K562 (cell line): ENCODE data around the gene CREG1. TPM values are rescaled to one million over a fixed set of nuclear protein-coding genes. Genes with fewer than 3 reads are reported as not detected.

Source experiments
- ATAC-seq: fragments of 200-7000 bp; cut with Tn5 transposase; 3 replicates; pipeline ENCODE4 v1.9.1; 2020; ENCODE audit warnings: moderate library complexity
- BruUV-seq: library from RNA; stranded (reverse); fragments of 400-500 nt; replicated peaks from 2 replicates; lab custom pipeline; 2021; lab: Mats Ljungman, UMichigan
- CTCF ChIA-PET: fragments of 300-600 bp; formaldehyde crosslinking; extraction: SDS; loops from one replicate; lab custom pipeline; 2021; ENCODE audit warnings: low intra/inter-chr PET ratio; lab: Yijun Ruan, JAX
- POLR2A ChIA-PET: fragments of 300-600, 350-650 bp; sonication (Branson Sonifier 250); formaldehyde crosslinking; extraction: SDS; loops from one replicate; lab custom pipeline; 2021; ENCODE audit warnings: antibody characterized with exemption, inconsistent platforms; lab: Yijun Ruan, JAX
- DNase-seq, 4 experiments: peaks; one replicate each; pipeline versions ENCODE4 v3.0.0 to v3.0.0-alpha.2; 2011 to 2018; ENCODE audit warnings: low spot score in 3 of 4, mixed read lengths in 3 of 4; ENCODE audit errors: extremely low read depth in 1 of 4
- FAIRE-seq: peaks from 2 replicates; lab custom pipeline; 2011; peaks lifted over from hg19 to GRCh38; lab: Jason Lieb, UNC
- H2AFZ ChIP-seq: 2 replicates; pipeline ENCODE4 v1.6.0; 2011; ENCODE audit warnings: low read depth, low read length, control low read depth, inconsistent platforms
- H3K27ac ChIP-seq: fragments of 200-600 bp; 3 replicates; pipeline ENCODE4 v1.8.0; 2011; ENCODE audit warnings: low read depth, mild to moderate bottlenecking, control low read depth, inconsistent platforms, low read length, moderate library complexity, mixed read lengths; ENCODE audit errors: extremely low read depth
- H3K27me3 ChIP-seq, 2 experiments: fragments of 300-600 bp in 1 of 2; 2 replicates in 1 of 2; 3 replicates in 1 of 2; pipeline versions ENCODE4 v1.6.0 to v1.8.0; 2011; ENCODE audit warnings: inconsistent platforms in 2 of 2, low read length in 2 of 2, mild to moderate bottlenecking in 1 of 2, mixed read lengths in 1 of 2, moderate library complexity in 1 of 2; ENCODE audit not compliant: control insufficient read depth in 2 of 2, insufficient read depth in 2 of 2
- H3K36me3 ChIP-seq: fragments of 300-600 bp; 3 replicates; pipeline ENCODE4 v1.8.0; 2011; ENCODE audit warnings: mild to moderate bottlenecking, low read length, inconsistent platforms; ENCODE audit not compliant: control insufficient read depth, insufficient read depth
- H3K4me1 ChIP-seq, 2 experiments: fragments of 200-600 bp in 1 of 2; replicated peaks in 1 of 2; 2 replicates in 1 of 2; 3 replicates in 1 of 2; pipeline versions ENCODE4 v1.5.1 to v1.8.0; 2011; ENCODE audit warnings: inconsistent platforms in 2 of 2, low read length in 2 of 2, mild to moderate bottlenecking in 1 of 2, mixed read lengths in 1 of 2, moderate library complexity in 1 of 2; ENCODE audit not compliant: control insufficient read depth in 2 of 2, insufficient read depth in 2 of 2
- H3K4me2 ChIP-seq: 2 replicates; pipeline ENCODE4 v1.6.1; 2011; ENCODE audit warnings: low read length, control low read depth, inconsistent platforms, mixed read lengths; ENCODE audit not compliant: insufficient read depth
- H3K4me3 ChIP-seq: fragments of 200-600 bp; sonication (generic), shearing (Covaris generic); 2 replicates; pipeline ENCODE4 v1.5.1; 2016; ENCODE audit warnings: control low read depth, inconsistent platforms
- H3K79me2 ChIP-seq: fragments of 200-600 bp; 3 replicates; pipeline ENCODE4 v1.8.0; 2011; ENCODE audit warnings: low read length, inconsistent platforms; ENCODE audit not compliant: control insufficient read depth, insufficient read depth
- H3K9ac ChIP-seq, 2 experiments: 2 replicates each; pipeline versions ENCODE4 v1.6.0 to v1.6.1; 2011; ENCODE audit warnings: low read depth in 2 of 2, low read length in 2 of 2, control low read depth in 1 of 2, inconsistent platforms in 1 of 2, mild to moderate bottlenecking in 1 of 2, mixed read lengths in 1 of 2; ENCODE audit not compliant: insufficient read depth in 1 of 2
- H3K9me1 ChIP-seq: one replicate; pipeline ENCODE4 v1.6.0; 2011; ENCODE audit warnings: inconsistent platforms, mild to moderate bottlenecking, low read length, moderate library complexity; ENCODE audit not compliant: control insufficient read depth, insufficient read depth
- H3K9me3 ChIP-seq: replicated peaks from 2 replicates; pipeline ENCODE4 v1.5.1; 2011; ENCODE audit warnings: low read depth, low read length, inconsistent platforms; ENCODE audit not compliant: control insufficient read depth, insufficient read depth
- H4K20me1 ChIP-seq: replicated peaks from 2 replicates; pipeline ENCODE4 v1.6.1; 2011; ENCODE audit warnings: low read length, inconsistent platforms, mixed read lengths; ENCODE audit not compliant: control insufficient read depth, insufficient read depth
- IFI16 ChIP-seq: fragments of 250-450 bp; sonication (Bioruptor Pico); IDR thresholded peaks from 2 replicates; pipeline ENCODE4 v2.1.2; 2022; ENCODE audit warnings: mild to moderate bottlenecking, inconsistent platforms
- L3MBTL2 ChIP-seq: fragments of 450-650 bp; IDR thresholded peaks from 2 replicates; pipeline ENCODE4 v1.6.1; 2016; ENCODE audit warnings: mild to moderate bottlenecking, moderate library complexity
- PHF8 ChIP-seq: fragments of 200-600 bp; sonication (generic); IDR thresholded peaks from 2 replicates; pipeline ENCODE4 v1.6.1; 2012; ENCODE audit warnings: mixed run types, mild to moderate bottlenecking, inconsistent platforms, low read length, moderate library complexity, borderline replicate concordance
- POLR2A ChIP-seq: fragments of 450-650 bp; conservative IDR thresholded peaks from 2 replicates; pipeline ENCODE4 v1.6.1; 2016
- WHSC1 ChIP-seq: IDR thresholded peaks from one replicate; pipeline ENCODE4 v1.6.1; 2012; ENCODE audit warnings: low read length, control low read depth, inconsistent platforms
- ZNF146 ChIP-seq: IDR thresholded peaks from one replicate; pipeline ENCODE4 v1.6.1; 2018; ENCODE audit warnings: missing compliant biosample characterization; ENCODE audit not compliant: unreplicated experiment
- ZNF57 ChIP-seq: fragments of 450-650 bp; formaldehyde crosslinking; IDR thresholded peaks from 2 replicates; pipeline ENCODE4 v1.4.0; 2020; ENCODE audit warnings: mild to moderate bottlenecking, moderate library complexity
- ZNF589 ChIP-seq: fragments of 200-800 bp; sonication (Bioruptor generic); IDR thresholded peaks from 2 replicates; pipeline ENCODE4 v1.6.1; 2016; ENCODE audit warnings: low read depth, missing genetic modification characterization, missing compliant biosample characterization
- WGBS: fragments of 100-300 bp; shearing (Covaris generic); methylation state at CpG from one replicate; pipeline ENCODE4 v1.1.6; 2016; ENCODE audit warnings: low coverage, mixed read lengths; ENCODE audit not compliant: insufficient coverage; ENCODE audit errors: missing lambda C conversion rate; 5-methylcytosine and 5-hydroxymethylcytosine counted together
- in situ Hi-C: fragments of 300-500 bp; cut with MboI; formaldehyde crosslinking; loops from 4 replicates; pipeline ENCODE4 v1.15.0; 2018; ENCODE audit warnings: inconsistent platforms, mixed read lengths
- intact Hi-C: fragments of 100-400 bp; cut with micrococcal nuclease; formaldehyde crosslinking; loops from 2 replicates; pipeline ENCODE4 v1.14.2; 2022
- polyA plus RNA-seq, 8 experiments: library from polyadenylated mRNA; depleted of rRNA in 4 of 8; stranded (reverse) in 5 of 8; unstranded in 3 of 8; fragments of >200 nt; fragmentation: Nextera tagmentation in 2 of 8; fragmentation: Illumina TruSeq in 1 of 8; extraction: Ambion mirVana in 2 of 8; extraction: Trizol in 1 of 8; gene quantifications; 2 replicates each; pipeline versions ENCODE4 v1.2.1 to v1.2.3, GENCODE V29; 2011 to 2014; ENCODE audit warnings: inconsistent platforms in 1 of 8, missing spikeins in 1 of 8
- total RNA-seq, 7 experiments: library from RNA; depleted of rRNA in 6 of 7; stranded (reverse); fragments of >200 nt in 6 of 7; fragmentation: Illumina TruSeq in 2 of 7; extraction: Trizol in 2 of 7; gene quantifications; 2 replicates each; pipeline versions ENCODE4 v1.2.1 to v1.2.3, GENCODE V29; 2011 to 2021; ENCODE audit warnings: low replicate concordance in 1 of 7
- TF ChIP-seq, protein P1 (sequence below): fragments of 450-650 bp; IDR thresholded peaks from 2 replicates; pipeline ENCODE4 v1.6.1; 2016; ENCODE audit warnings: mild to moderate bottlenecking, moderate library complexity

Gene CREG1
- total and polyA plus RNA-seq, 9 of the 15 experiments (the other 6 are each of a cell fraction or from before 2014, with no cell fraction given), result 45.7 to 272 (median 161) TPM

DNA sequence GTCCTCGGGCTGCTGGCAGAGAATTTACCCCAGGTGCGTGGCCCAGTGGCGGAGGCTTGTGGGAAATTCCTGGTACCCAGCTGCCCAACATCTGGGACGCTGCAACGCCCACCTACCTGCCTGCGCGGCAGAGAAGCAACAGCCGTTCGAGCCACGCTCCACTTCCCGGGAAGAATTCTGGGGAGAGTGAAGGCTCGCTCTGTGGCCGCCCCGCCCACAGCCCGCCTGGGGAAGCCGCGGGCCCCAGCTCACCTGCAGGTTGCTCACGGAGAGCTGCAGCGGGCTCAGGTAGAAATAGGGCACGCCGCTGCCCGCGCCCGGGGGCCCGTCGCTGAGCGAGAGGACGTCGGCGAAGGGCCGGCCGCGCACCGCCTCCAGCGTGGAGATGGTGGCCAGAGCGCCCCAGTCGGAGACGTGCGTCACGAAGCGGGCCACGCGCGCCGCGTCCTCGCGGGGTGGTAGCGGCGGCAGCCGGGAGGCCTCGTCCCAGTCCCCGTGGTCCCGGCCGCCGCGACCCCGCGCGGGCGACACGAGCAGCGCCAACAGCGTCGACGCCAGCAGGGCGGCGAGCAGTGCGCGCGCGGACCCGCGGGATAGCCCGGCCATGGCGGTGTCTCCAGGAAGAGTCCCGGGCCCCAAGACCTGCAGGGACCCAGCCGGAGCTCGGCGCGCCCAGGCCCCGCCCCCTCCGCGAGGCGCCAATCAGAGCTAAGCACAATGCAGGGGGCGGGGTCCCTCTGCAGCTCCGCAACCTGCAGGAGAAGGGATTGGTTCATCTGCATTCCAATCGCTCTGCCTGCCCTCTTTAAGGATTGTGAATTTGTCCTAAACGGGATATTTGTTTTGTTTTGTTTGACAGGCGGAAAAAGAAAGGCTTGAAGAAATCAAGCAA, at the start of gene CREG1 (continued):
- TF ChIP-seq PHF8, result peak; percentile 87; the same call in 1 of the 2 replicates
- peak; percentile 34 for TF ChIP-seq WHSC1

DNA sequence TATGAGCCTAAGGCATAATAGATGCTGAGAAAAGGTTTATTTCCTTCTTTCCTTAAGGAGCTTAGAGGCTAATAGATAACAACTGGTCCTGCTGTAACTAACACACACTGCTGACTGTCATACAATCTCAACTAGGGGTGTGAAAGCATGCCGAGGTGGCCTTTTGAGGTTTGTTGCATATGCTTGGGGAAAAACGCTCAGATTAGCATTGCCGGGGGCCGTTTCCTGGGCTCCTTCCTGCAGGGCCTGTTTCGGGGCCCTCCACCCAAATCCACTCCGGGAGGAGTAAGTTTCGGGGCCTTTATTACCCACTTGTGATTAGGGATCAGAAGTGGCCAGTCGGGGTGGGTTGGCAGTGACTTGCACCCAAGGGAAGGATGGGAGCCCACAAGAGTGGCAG, 49.3 kb upstream of the CREG1 start:
- CTCF ChIA-PET, result no interaction called here
- intact Hi-C loops (loop anchor here (10.0 kb wide), 1 partner anchor 482 kb away; no protein-coding TSS in a partner anchor), in situ Hi-C loops (loop anchor here (5.0 kb wide), 1 partner anchor 89 kb away; no protein-coding TSS in a partner anchor)
- no peak for ATAC-seq
- H3K27me3 ChIP-seq, result no peaks in the 10 kb centered on the region
- no TSS peak for BruUV-seq
- H4K20me1 ChIP-seq, result no peaks in the 10 kb centered on the region
- no peak for DNase-seq
- no peak for FAIRE-seq
- no peaks in the 10 kb centered on the region for H3K36me3 ChIP-seq
- peaks cover 8% of the 10 kb centered on the region for H3K9me3 ChIP-seq
- H3K9me1 ChIP-seq, result no peaks in the 10 kb centered on the region
- H2AFZ ChIP-seq, result no peak overlapping the region
- WGBS, result 72% methylated on average over 8 of the region's 8 CpGs
- H3K4me2 ChIP-seq, result no peak overlapping the region
- peaks cover 13 to 22% of the 10 kb centered on the region in 2 experiments; a peak in 4 of 5 replicates for H3K4me1 ChIP-seq
- H3K79me2 ChIP-seq, result no peaks in the 10 kb centered on the region
- no peak overlapping the region for H3K9ac ChIP-seq
- H3K27ac ChIP-seq, result no peak overlapping the region
- POLR2A ChIA-PET, result interaction anchor here (0.6 to 1.4 kb wide), 4 partner anchors 14 to 117 kb away, joined by 3 to 4 read pairs (median 4); no protein-coding TSS in a partner anchor
- no peak overlapping the region for H3K4me3 ChIP-seq
- TF ChIP-seq IFI16 (CRISPR knock-in tag) (no peak), ZNF589 (CRISPR knock-in tag) (no peak), POLR2A (no peak), ZNF57 (no peak), ZNF146 (CRISPR knock-in tag) (no peak), L3MBTL2 (peak; percentile 62; the same call in 1 of the 2 replicates)
- TF ChIP-seq, protein P1, sequence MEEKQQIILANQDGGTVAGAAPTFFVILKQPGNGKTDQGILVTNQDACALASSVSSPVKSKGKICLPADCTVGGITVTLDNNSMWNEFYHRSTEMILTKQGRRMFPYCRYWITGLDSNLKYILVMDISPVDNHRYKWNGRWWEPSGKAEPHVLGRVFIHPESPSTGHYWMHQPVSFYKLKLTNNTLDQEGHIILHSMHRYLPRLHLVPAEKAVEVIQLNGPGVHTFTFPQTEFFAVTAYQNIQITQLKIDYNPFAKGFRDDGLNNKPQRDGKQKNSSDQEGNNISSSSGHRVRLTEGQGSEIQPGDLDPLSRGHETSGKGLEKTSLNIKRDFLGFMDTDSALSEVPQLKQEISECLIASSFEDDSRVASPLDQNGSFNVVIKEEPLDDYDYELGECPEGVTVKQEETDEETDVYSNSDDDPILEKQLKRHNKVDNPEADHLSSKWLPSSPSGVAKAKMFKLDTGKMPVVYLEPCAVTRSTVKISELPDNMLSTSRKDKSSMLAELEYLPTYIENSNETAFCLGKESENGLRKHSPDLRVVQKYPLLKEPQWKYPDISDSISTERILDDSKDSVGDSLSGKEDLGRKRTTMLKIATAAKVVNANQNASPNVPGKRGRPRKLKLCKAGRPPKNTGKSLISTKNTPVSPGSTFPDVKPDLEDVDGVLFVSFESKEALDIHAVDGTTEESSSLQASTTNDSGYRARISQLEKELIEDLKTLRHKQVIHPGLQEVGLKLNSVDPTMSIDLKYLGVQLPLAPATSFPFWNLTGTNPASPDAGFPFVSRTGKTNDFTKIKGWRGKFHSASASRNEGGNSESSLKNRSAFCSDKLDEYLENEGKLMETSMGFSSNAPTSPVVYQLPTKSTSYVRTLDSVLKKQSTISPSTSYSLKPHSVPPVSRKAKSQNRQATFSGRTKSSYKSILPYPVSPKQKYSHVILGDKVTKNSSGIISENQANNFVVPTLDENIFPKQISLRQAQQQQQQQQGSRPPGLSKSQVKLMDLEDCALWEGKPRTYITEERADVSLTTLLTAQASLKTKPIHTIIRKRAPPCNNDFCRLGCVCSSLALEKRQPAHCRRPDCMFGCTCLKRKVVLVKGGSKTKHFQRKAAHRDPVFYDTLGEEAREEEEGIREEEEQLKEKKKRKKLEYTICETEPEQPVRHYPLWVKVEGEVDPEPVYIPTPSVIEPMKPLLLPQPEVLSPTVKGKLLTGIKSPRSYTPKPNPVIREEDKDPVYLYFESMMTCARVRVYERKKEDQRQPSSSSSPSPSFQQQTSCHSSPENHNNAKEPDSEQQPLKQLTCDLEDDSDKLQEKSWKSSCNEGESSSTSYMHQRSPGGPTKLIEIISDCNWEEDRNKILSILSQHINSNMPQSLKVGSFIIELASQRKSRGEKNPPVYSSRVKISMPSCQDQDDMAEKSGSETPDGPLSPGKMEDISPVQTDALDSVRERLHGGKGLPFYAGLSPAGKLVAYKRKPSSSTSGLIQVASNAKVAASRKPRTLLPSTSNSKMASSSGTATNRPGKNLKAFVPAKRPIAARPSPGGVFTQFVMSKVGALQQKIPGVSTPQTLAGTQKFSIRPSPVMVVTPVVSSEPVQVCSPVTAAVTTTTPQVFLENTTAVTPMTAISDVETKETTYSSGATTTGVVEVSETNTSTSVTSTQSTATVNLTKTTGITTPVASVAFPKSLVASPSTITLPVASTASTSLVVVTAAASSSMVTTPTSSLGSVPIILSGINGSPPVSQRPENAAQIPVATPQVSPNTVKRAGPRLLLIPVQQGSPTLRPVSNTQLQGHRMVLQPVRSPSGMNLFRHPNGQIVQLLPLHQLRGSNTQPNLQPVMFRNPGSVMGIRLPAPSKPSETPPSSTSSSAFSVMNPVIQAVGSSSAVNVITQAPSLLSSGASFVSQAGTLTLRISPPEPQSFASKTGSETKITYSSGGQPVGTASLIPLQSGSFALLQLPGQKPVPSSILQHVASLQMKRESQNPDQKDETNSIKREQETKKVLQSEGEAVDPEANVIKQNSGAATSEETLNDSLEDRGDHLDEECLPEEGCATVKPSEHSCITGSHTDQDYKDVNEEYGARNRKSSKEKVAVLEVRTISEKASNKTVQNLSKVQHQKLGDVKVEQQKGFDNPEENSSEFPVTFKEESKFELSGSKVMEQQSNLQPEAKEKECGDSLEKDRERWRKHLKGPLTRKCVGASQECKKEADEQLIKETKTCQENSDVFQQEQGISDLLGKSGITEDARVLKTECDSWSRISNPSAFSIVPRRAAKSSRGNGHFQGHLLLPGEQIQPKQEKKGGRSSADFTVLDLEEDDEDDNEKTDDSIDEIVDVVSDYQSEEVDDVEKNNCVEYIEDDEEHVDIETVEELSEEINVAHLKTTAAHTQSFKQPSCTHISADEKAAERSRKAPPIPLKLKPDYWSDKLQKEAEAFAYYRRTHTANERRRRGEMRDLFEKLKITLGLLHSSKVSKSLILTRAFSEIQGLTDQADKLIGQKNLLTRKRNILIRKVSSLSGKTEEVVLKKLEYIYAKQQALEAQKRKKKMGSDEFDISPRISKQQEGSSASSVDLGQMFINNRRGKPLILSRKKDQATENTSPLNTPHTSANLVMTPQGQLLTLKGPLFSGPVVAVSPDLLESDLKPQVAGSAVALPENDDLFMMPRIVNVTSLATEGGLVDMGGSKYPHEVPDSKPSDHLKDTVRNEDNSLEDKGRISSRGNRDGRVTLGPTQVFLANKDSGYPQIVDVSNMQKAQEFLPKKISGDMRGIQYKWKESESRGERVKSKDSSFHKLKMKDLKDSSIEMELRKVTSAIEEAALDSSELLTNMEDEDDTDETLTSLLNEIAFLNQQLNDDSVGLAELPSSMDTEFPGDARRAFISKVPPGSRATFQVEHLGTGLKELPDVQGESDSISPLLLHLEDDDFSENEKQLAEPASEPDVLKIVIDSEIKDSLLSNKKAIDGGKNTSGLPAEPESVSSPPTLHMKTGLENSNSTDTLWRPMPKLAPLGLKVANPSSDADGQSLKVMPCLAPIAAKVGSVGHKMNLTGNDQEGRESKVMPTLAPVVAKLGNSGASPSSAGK, result peak; percentile 34; the same call in 1 of the 2 replicates
